NCI-H526 (cell line): Measurements from ENCODE around the gene TBC1D26.
"Not testable (repeated sequence)": the region's sequence is repeated elsewhere in the genome, so short reads cannot be mapped to it uniquely, and the experiment has no call there.

Experiments
- DNase-seq, 2 experiments: peaks; one replicate each; lab custom pipeline; 2025; lab: John Stamatoyannopoulos, UW

Gene TBC1D26

GRCh38 chr17:15744074-15744676 lies 12.1 kb downstream of the TBC1D26 start:
- no peak for DNase-seq

DNA sequence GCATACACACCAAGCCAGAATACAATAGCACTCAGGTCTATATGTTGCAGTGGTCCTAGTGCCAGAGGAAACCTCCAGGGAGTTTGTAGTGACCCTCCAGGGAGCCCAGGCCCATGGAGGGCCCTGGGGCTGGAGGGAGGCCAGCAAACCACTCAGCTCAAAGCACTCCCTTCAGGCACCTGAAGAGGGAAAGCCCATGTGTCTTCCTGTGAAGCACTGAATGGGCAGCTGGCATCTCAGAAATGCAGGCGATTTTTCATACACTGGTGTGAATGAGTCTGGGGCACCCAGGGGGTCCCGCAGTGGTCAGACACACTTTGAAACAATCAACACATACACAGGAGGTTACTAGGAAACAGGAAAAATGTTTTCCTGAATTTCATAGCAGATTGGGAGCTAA lies 12.8 kb downstream of the TBC1D26 start:
- no peak for DNase-seq

GRCh38 chr17:15749403-15749802 lies 17.3 kb downstream of the TBC1D26 start:
- DNase-seq = not testable (repeated sequence)

GRCh38 chr17:15768865-15769533 lies 36.9 kb downstream of the TBC1D26 start:
- DNase-seq = not testable (repeated sequence)

DNA sequence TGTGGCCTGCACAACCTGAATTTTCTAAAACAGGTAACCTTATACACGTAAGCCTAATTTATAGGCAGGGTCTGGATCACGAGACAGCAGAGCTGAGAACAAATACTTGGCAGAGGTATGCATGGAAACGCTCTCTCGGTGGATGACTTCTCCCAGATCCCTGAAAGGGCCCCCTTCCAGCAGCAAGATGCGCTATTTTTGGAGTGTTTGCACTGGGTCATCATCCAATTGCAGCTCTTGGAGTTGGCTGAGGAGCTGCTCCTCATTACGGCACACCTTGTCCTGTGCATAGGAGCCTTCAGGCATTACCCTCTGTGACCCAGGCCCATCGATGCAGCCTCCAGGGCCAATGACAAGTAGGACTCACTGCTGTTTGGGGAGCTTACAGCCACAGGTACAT lies 38.6 kb downstream of the TBC1D26 start:
- not testable (repeated sequence) for DNase-seq

DNA sequence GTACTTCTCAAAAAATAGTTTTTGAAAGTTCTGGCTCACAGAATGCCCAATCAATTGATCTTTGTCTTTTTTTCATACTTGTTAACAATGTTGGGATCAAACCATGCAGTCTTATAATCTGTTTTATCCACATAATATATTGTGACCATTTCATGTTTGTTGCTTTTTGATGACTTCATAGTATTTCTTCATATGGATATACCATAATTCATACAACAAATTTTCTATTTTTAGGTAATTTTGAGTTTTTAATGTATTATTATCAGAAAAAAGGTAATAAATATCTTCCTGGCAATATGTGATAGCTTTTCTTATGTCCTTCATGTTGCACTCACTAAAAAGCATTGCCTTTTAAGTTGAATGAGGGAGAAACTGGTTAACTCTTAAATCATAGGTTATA lies 44.8 kb downstream of the TBC1D26 start:
- DNase-seq = no peak

DNA sequence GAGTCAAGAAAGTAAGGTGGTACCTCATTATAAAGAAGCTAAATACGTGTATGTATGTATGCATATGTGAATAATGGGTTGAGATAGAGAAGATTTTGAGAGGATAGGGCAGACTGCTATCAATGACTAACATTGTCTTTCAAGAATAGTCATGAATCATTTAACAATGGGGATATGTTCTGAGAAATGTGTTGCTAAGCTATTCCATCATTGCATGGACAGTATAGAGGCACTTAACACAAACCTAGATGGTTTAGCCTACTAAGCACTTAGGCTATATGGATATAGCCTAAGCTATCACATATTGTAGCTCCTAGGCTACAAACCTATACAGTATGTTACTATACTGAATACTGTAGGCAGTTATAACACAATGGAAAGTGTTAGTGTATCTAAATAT lies 45.2 kb downstream of the TBC1D26 start:
- no peak for DNase-seq

DNA sequence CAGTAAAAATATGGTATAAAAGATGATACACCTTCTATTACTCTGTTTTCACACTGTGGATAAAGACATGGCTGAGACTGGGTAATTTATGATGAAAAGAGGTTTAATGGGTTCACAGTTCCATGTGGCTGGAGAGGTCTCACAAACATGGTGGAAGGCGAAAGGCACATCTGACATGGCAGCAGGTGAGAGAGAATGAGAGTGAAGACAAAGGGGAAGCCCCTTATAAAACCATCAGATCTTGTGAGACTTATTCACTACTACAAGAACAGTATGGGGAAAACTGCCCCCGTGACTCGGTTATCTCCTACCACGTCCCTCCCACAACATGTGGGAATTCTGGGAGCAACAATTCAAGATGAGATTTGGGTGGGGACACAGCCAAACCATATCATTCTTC lies 45.6 kb downstream of the TBC1D26 start:
- DNase-seq = no peak

DNA sequence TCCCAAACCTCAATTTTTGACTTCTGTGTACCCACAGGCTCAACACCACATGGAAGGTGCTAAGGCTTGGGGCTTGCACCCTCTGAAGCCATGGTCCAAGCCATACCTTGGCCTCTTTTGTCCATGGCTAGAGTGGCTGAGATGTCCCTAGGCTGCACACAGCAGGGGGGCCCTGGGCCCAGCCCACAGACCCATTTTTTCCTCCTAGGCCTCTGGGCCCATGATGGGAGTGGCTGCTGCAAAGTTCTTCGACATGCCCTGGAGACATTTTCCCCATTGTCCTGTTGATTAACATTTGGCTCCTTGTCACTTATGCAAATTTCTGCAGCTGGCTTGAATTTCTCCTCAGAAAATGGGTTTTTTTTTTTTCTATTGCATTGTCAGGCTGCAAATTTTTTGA lies 47.0 kb downstream of the TBC1D26 start:
- DNase-seq = no peak

- DNase-seq = no peak
These were observed 48.1 kb downstream of the TBC1D26 start for GRCh38 chr17:15780188-15780587.

GRCh38 chr17:15782866-15783265 lies 50.8 kb downstream of the TBC1D26 start:
- no peak for DNase-seq

GRCh38 chr17:15783461-15783860 lies 51.4 kb downstream of the TBC1D26 start:
- DNase-seq = no peak

DNA sequence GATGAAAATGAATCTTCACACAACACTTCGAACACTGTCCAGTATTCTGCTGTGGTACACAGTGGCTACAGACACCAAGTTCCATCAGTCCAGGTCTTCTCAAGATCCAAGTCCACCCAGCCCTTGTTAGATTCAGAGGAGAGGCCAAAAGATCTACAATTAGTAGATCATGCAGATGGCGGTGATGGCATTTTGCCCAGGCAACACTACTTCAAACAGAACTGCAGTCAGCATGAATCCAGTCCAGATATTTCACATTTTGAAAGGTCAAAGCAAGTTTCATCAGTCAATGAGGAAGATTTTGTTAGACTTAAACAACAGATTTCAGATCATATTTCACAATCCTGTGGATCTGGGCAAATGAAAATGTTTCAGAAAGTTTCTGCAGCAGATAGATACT lies 52.3 kb downstream of the TBC1D26 start:
- not testable (repeated sequence) for DNase-seq

GRCh38 chr17:15787363-15788075 lies 55.4 kb downstream of the TBC1D26 start:
- DNase-seq = not testable (repeated sequence)

- DNase-seq = not testable (repeated sequence)
These were observed 56.3 kb downstream of the TBC1D26 start for GRCh38 chr17:15788365-15788764.
